HG03521 (cell line): ENCODE measurements around the gene AGK.
A peak's percentile ranks its signal among the peaks of the same experiment; 100 is the strongest.

Source experiments
- ATAC-seq: cut with Tn5 transposase; IDR thresholded peaks from one replicate; pipeline ENCODE4 v1.9.1; 2021; ENCODE audit warnings: mild to moderate bottlenecking, moderate library complexity; ENCODE audit not compliant: unreplicated experiment

Gene AGK

GRCh38 chr7:141584935-141585334, 33.7 kb downstream of the AGK start:
- ATAC-seq, result no peak

GRCh38 chr7:141585592-141586510, 34.6 kb downstream of the AGK start:
- ATAC-seq, result peak; percentile 74

- ATAC-seq, result no peak
Observed at GRCh38 chr7:141586878-141587277, 35.7 kb downstream of the AGK start.

GRCh38 chr7:141587304-141587703, 36.1 kb downstream of the AGK start:
- ATAC-seq, result no peak

- ATAC-seq, result no peak
Observed at GRCh38 chr7:141588912-141589311, 37.7 kb downstream of the AGK start.

- no peak for ATAC-seq
Observed at GRCh38 chr7:141590071-141590470, 38.9 kb downstream of the AGK start.

GRCh38 chr7:141590666-141591065, 39.5 kb downstream of the AGK start:
- ATAC-seq, result no peak

GRCh38 chr7:141593134-141593533, 41.9 kb downstream of the AGK start:
- ATAC-seq, result no peak

- no peak for ATAC-seq
Observed at GRCh38 chr7:141597966-141598365, 46.8 kb downstream of the AGK start.

GRCh38 chr7:141598408-141598807, 47.2 kb downstream of the AGK start:
- ATAC-seq, result no peak

GRCh38 chr7:141600168-141601006, 49.2 kb downstream of the AGK start:
- ATAC-seq, result no peak

GRCh38 chr7:141609576-141609975, 58.4 kb downstream of the AGK start:
- ATAC-seq, result no peak

GRCh38 chr7:141610671-141611070, 59.5 kb downstream of the AGK start:
- ATAC-seq, result no peak

GRCh38 chr7:141612861-141613260, 61.7 kb downstream of the AGK start:
- no peak for ATAC-seq

GRCh38 chr7:141617280-141617679, 66.1 kb downstream of the AGK start:
- no peak for ATAC-seq

- ATAC-seq, result no peak
Observed at GRCh38 chr7:141619745-141620144, 68.5 kb downstream of the AGK start.

GRCh38 chr7:141624763-141625162, 73.6 kb downstream of the AGK start:
- ATAC-seq, result no peak

GRCh38 chr7:141630621-141631020, 79.4 kb downstream of the AGK start:
- ATAC-seq, result no peak

- no peak for ATAC-seq
Observed at GRCh38 chr7:141631525-141631924, 80.3 kb downstream of the AGK start.

- no peak for ATAC-seq
Observed at GRCh38 chr7:141634065-141634464, 82.9 kb downstream of the AGK start.

GRCh38 chr7:141636053-141636452, 84.8 kb downstream of the AGK start:
- ATAC-seq, result no peak
